Endothelial cell (in vitro differentiated cells): ENCODE results near the gene GBP1. TPM values are rescaled to one million over a fixed set of nuclear protein-coding genes. Genes with fewer than 3 reads are reported as not detected.

Experiments
- DNase-seq: peaks from one replicate; pipeline ENCODE4 v3.0.0; 2021; ENCODE audit warnings: low spot score
- H3K27ac Mint-ChIP-seq: one replicate; pipeline ENCODE4 v1.8.0; 2021; ENCODE audit warnings: mixed read lengths, inconsistent platforms; ENCODE audit not compliant: unreplicated experiment
- H3K27me3 Mint-ChIP-seq: one replicate; pipeline ENCODE4 v1.8.0; 2021; ENCODE audit warnings: mild to moderate bottlenecking, moderate library complexity, mixed read lengths, inconsistent platforms; ENCODE audit not compliant: unreplicated experiment
- H3K36me3 Mint-ChIP-seq: one replicate; pipeline ENCODE4 v1.8.0; 2021; ENCODE audit warnings: mild to moderate bottlenecking, low read depth, mixed read lengths, inconsistent platforms; ENCODE audit not compliant: unreplicated experiment
- H3K4me1 Mint-ChIP-seq: one replicate; pipeline ENCODE4 v1.8.0; 2021; ENCODE audit warnings: mild to moderate bottlenecking, mixed read lengths, inconsistent platforms; ENCODE audit not compliant: unreplicated experiment
- H3K4me3 Mint-ChIP-seq: one replicate; pipeline ENCODE4 v1.8.0; 2021; ENCODE audit warnings: mild to moderate bottlenecking, mixed read lengths, inconsistent platforms; ENCODE audit not compliant: unreplicated experiment
- H3K9me3 Mint-ChIP-seq: one replicate; pipeline ENCODE4 v1.8.0; 2021; ENCODE audit warnings: mixed read lengths, inconsistent platforms; ENCODE audit not compliant: unreplicated experiment
- CTCF ChIP-seq: fragments of 200-600 bp; sonication (generic); IDR thresholded peaks from one replicate; pipeline ENCODE4 v1.5.0; 2021; ENCODE audit warnings: antibody characterized with exemption; ENCODE audit not compliant: unreplicated experiment
- total RNA-seq: library from RNA; stranded (reverse); fragmentation: NEBNext Ultra II Directional; extraction: Animal tissue kit (Norgen Biotek cat#: 25700); gene quantifications from one replicate; pipeline ENCODE4 v1.2.1, GENCODE V29; 2021; ENCODE audit not compliant: unreplicated experiment

Gene GBP1
- total RNA-seq, 1 donor from 2014 or later, result 9.9 TPM

- DNase-seq, result no peak
- Mint-ChIP-seq H3K9me3 (no peaks in the 10 kb centered on the region), H3K36me3 (peaks cover 3% of the 10 kb centered on the region), H3K4me3 (no peak overlapping the region), H3K27ac (no peak overlapping the region), H3K27me3 (no peaks in the 10 kb centered on the region), H3K4me1 (no peaks in the 10 kb centered on the region)
- TF ChIP-seq CTCF, result no peak
These were observed 39.1 kb upstream of the GBP1 start for GRCh38 chr1:89104147-89104546.

DNA sequence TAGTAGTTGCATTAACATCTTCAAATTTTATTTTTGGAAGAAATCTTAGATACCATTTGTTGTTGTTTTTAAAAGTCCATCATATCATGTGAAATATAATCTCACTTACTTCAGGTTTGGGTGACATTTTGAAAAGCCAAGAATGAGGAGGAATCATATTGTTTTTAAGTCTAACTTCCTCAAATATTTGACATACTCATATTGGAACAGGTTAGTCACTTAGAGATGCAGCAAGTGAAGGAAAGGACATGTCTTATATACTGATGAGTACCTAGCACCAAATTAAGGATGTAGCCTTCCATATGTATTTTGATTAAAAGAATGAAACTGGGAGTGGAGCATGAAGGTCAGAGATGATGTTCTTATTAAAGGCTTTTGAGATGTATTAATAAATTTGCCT lies 37.0 kb upstream of the GBP1 start:
- TF ChIP-seq CTCF, result no peak
- Mint-ChIP-seq H3K9me3 (no peaks in the 10 kb centered on the region), H3K4me1 (no peaks in the 10 kb centered on the region), H3K27ac (no peak overlapping the region), H3K36me3 (peaks cover 3% of the 10 kb centered on the region), H3K27me3 (no peaks in the 10 kb centered on the region), H3K4me3 (no peak overlapping the region)
- DNase-seq, result no peak

GRCh38 chr1:89100412-89100811 lies 35.4 kb upstream of the GBP1 start:
- no peaks in the 10 kb centered on the region for H3K27me3 Mint-ChIP-seq
- peaks cover 3% of the 10 kb centered on the region for H3K36me3 Mint-ChIP-seq

DNA sequence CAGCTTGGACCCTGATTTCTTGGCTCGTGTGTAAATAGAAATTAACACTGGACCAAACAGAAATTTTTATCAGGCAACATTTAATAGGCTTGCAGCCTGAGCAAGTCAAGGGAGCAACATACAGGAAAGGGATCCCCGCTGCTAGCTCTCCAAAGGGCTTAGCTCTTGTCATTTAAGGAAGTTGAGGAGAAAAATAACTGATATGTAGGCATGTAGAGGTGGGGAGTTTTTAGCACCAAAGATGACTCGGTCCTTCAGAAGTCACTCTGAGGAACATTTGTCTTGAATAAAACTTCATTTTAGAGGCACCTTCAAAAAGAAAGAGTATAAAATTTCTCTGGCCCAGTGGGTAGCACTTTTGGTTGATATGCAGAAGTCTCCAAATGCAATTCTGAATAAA lies 33.8 kb upstream of the GBP1 start:
- peaks cover 3% of the 10 kb centered on the region for H3K36me3 Mint-ChIP-seq
- no peaks in the 10 kb centered on the region for H3K9me3 Mint-ChIP-seq
- no peak overlapping the region for H3K4me3 Mint-ChIP-seq
- H3K27me3 Mint-ChIP-seq, result no peaks in the 10 kb centered on the region
- H3K4me1 Mint-ChIP-seq, result no peaks in the 10 kb centered on the region
- DNase-seq, result no peak
- no peak overlapping the region for H3K27ac Mint-ChIP-seq
- TF ChIP-seq CTCF, result no peak

More at GRCh38 chr1:89100412-89100811, 35.4 kb upstream of the GBP1 start:
- Mint-ChIP-seq H3K9me3 (no peaks in the 10 kb centered on the region), H3K4me1 (no peaks in the 10 kb centered on the region), H3K4me3 (no peak overlapping the region), H3K27ac (no peak overlapping the region)
- no peak for TF ChIP-seq CTCF
- DNase-seq, result no peak

GRCh38 chr1:89095737-89096136 lies 30.7 kb upstream of the GBP1 start:
- H3K36me3 Mint-ChIP-seq, result peaks cover 3% of the 10 kb centered on the region
- DNase-seq, result no peak
- H3K4me3 Mint-ChIP-seq, result no peak overlapping the region
- no peaks in the 10 kb centered on the region for H3K9me3 Mint-ChIP-seq
- no peak overlapping the region for H3K27ac Mint-ChIP-seq
- no peak for TF ChIP-seq CTCF
- no peaks in the 10 kb centered on the region for H3K4me1 Mint-ChIP-seq
- H3K27me3 Mint-ChIP-seq, result no peaks in the 10 kb centered on the region
